PC-9 (cell line): ENCODE measurements around the gene AVPR1B. TPM values are rescaled to one million over a fixed set of nuclear protein-coding genes. Genes with fewer than 3 reads are reported as not detected.

Source experiments
- BruUV-seq: library from RNA; stranded (reverse); fragments of 400-500 nt; replicated peaks from 2 replicates; lab custom pipeline; 2021; lab: Mats Ljungman, UMichigan
- CTCF ChIA-PET: fragments of 300-600 bp; sonication (Branson Sonifier 250); formaldehyde crosslinking; loops from one replicate; lab custom pipeline; 2022; ENCODE audit warnings: antibody characterized with exemption; lab: Charles Lee
- POLR2A ChIA-PET: fragments of 300-600 bp; sonication (Branson Sonifier 250); formaldehyde crosslinking; loops from one replicate; lab custom pipeline; 2022; ENCODE audit warnings: antibody characterized with exemption; ENCODE audit not compliant: unreplicated experiment; lab: Charles Lee
- DNase-seq, 2 experiments: peaks; one replicate each; pipeline versions ENCODE4 v3.0.0 to v3.0.0-alpha.2; 2015 to 2022; ENCODE audit warnings: mixed read lengths in 1 of 2
- H2AFZ ChIP-seq: fragments of 200-600 bp; sonication (generic); 2 replicates; pipeline ENCODE4 v1.8.1; 2017; ENCODE audit warnings: antibody characterized with exemption
- H3F3A ChIP-seq: fragments of 200-600 bp; sonication (generic); 2 replicates; pipeline ENCODE4 v1.8.1; 2017; ENCODE audit warnings: antibody characterized with exemption, mild to moderate bottlenecking, low read depth; ENCODE audit not compliant: insufficient read depth
- H3K27ac ChIP-seq: fragments of 200-600 bp; sonication (generic); 2 replicates; pipeline ENCODE4 v1.6.1; 2016; ENCODE audit warnings: mixed run types
- H3K27me3 ChIP-seq: fragments of 200-600 bp; sonication (generic); 2 replicates; pipeline ENCODE4 v1.6.1; 2016; ENCODE audit warnings: low read depth, mixed run types; ENCODE audit not compliant: insufficient read depth
- H3K36me3 ChIP-seq: fragments of 200-600 bp; sonication (generic); 2 replicates; pipeline ENCODE4 v1.6.1; 2016; ENCODE audit warnings: low read depth, mixed run types
- H3K4me1 ChIP-seq: fragments of 200-600 bp; sonication (generic); replicated peaks from 2 replicates; pipeline ENCODE4 v1.6.1; 2016; ENCODE audit warnings: mixed run types; ENCODE audit not compliant: insufficient read depth
- H3K4me2 ChIP-seq: fragments of 200-600 bp; sonication (generic); 2 replicates; pipeline ENCODE4 v1.6.1; 2017; ENCODE audit warnings: mixed run types
- H3K4me3 ChIP-seq: fragments of 200-600 bp; sonication (generic); 2 replicates; pipeline ENCODE4 v1.6.1; 2016; ENCODE audit warnings: mixed run types
- H3K79me2 ChIP-seq: fragments of 200-600 bp; sonication (generic); 2 replicates; pipeline ENCODE4 v1.6.1; 2017; ENCODE audit warnings: low read depth, mixed run types
- H3K9me2 ChIP-seq: fragments of 200-600 bp; sonication (generic); 2 replicates; pipeline ENCODE4 v1.8.1; 2017; ENCODE audit warnings: mild to moderate bottlenecking; ENCODE audit not compliant: insufficient read depth
- H3K9me3 ChIP-seq: fragments of 200-600 bp; sonication (generic); 2 replicates; pipeline ENCODE4 v1.8.1; 2016; ENCODE audit warnings: low read depth; ENCODE audit not compliant: insufficient read depth
- H4K20me1 ChIP-seq: fragments of 200-600 bp; sonication (generic); 2 replicates; pipeline ENCODE4 v1.8.1; 2017; ENCODE audit not compliant: insufficient read depth
- CTCF ChIP-seq: fragments of 200-600 bp; sonication (generic); conservative IDR thresholded peaks from 2 replicates; pipeline ENCODE4 v1.6.1; 2017; ENCODE audit warnings: mixed run types, antibody characterized with exemption, mild to moderate bottlenecking, moderate library complexity
- EZH2 ChIP-seq: fragments of 200-600 bp; sonication (generic); IDR thresholded peaks from 2 replicates; pipeline ENCODE4 v1.8.0; 2017; ENCODE audit warnings: antibody characterized with exemption, low read depth
- intact Hi-C: fragments of 100-400 bp; cut with micrococcal nuclease; formaldehyde crosslinking; loops from one replicate; pipeline ENCODE4 v1.10.0; 2022; ENCODE audit not compliant: unreplicated experiment
- total RNA-seq: library from RNA; stranded (reverse); gene quantifications from 2 replicates; pipeline ENCODE4 v1.2.3, GENCODE V29; 2021

Gene AVPR1B
- total RNA-seq, 1 experiment from 2014 or later = not detected

- no peak overlapping the region for H3K4me3 ChIP-seq
- TF ChIP-seq CTCF (no peak), EZH2 (no peak)
- no peaks in the 10 kb centered on the region for H3K4me1 ChIP-seq
- POLR2A ChIA-PET = no interaction called here
- no peaks in the 10 kb centered on the region for H3K27me3 ChIP-seq
- no peaks in the 10 kb centered on the region for H4K20me1 ChIP-seq
- H2AFZ ChIP-seq = no peak overlapping the region
- intact Hi-C loops = no loop called here
- H3K4me2 ChIP-seq = no peak overlapping the region
- BruUV-seq = no TSS peak
- H3K9me2 ChIP-seq = no peaks in the 10 kb centered on the region
- no peaks in the 10 kb centered on the region for H3K36me3 ChIP-seq
- CTCF ChIA-PET = no interaction called here
- no peaks in the 10 kb centered on the region for H3K79me2 ChIP-seq
- no peaks in the 10 kb centered on the region for H3F3A ChIP-seq
- DNase-seq = no peak
- H3K9me3 ChIP-seq = no peaks in the 10 kb centered on the region
- H3K27ac ChIP-seq = no peak overlapping the region
Measured at GRCh38 chr1:206101351-206102045, 15.7 kb downstream of the AVPR1B start.

GRCh38 chr1:206100226-206100815 lies 16.9 kb downstream of the AVPR1B start:
- no peak for TF ChIP-seq CTCF
- intact Hi-C loops = no loop called here

GRCh38 chr1:206098242-206098919 lies 18.8 kb downstream of the AVPR1B start:
- intact Hi-C loops = no loop called here
- Histone ChIP-seq H3K36me3 (no peaks in the 10 kb centered on the region), H3K27me3 (no peaks in the 10 kb centered on the region), H3K9me3 (no peaks in the 10 kb centered on the region), H4K20me1 (no peaks in the 10 kb centered on the region), H3F3A (no peaks in the 10 kb centered on the region), H3K4me1 (no peaks in the 10 kb centered on the region), H3K9me2 (no peaks in the 10 kb centered on the region), H2AFZ (no peak overlapping the region), H3K4me2 (no peak overlapping the region), H3K27ac (no peak overlapping the region), H3K4me3 (no peak overlapping the region), H3K79me2 (no peaks in the 10 kb centered on the region)
- no peak for TF ChIP-seq EZH2
- TF ChIP-seq CTCF = no peak
- ChIA-PET POLR2A (no interaction called here), CTCF (interaction anchor here (0.7 kb wide), 1 partner anchor 53 kb away, joined by 14 read pairs; no protein-coding TSS in a partner anchor)
- no TSS peak for BruUV-seq
- DNase-seq = no peak

More at GRCh38 chr1:206100226-206100815, 16.9 kb downstream of the AVPR1B start:
- Histone ChIP-seq H3K79me2 (no peaks in the 10 kb centered on the region), H3K4me1 (no peaks in the 10 kb centered on the region), H3F3A (no peaks in the 10 kb centered on the region), H3K36me3 (no peaks in the 10 kb centered on the region), H3K4me3 (no peak overlapping the region), H3K9me3 (no peaks in the 10 kb centered on the region), H3K27me3 (no peaks in the 10 kb centered on the region), H3K9me2 (no peaks in the 10 kb centered on the region), H2AFZ (no peak overlapping the region), H4K20me1 (no peaks in the 10 kb centered on the region), H3K4me2 (no peak overlapping the region), H3K27ac (no peak overlapping the region)
- ChIA-PET POLR2A (no interaction called here), CTCF (interaction anchor here (0.6 kb wide), 1 partner anchor 114 kb away, joined by 5 read pairs; no protein-coding TSS in a partner anchor)
- no TSS peak for BruUV-seq
- DNase-seq = no peak
